ENCODE measurements around the gene SFSWAP. TPM values are rescaled to one million over a fixed set of nuclear protein-coding genes. Genes with fewer than 3 reads are reported as not detected.

SFSWAP gene
- total and polyA plus RNA-seq, 2 of the 8 experiments (the other 6 are each of a cell fraction or from before 2014, with no cell fraction given), result 36.5 to 49.5 TPM

- POLR2A ChIA-PET (ENCODE audit: partially characterized antibody), result interaction anchor here (0.9 to 1.1 kb wide), 2 partner anchors 16 to 80 kb away, joined by 3 read pairs; partner anchors contain the start of gene MMP17
- no peaks in the 10 kb centered on the region for H3K9me3 ChIP-seq (ENCODE audit: insufficient read depth in 2 of 2, low read depth in 1 of 2, low read length in 1 of 2)
- no peak overlapping the region for H4K5ac ChIP-seq (ENCODE audit: insufficient read length, low read depth, low read length)
- WGBS, 2 experiments (ENCODE audit: extremely low coverage in 1 of 2, insufficient coverage in 1 of 2, insufficient read length in 1 of 2, insufficient replicate concordance in 2 of 2, low coverage in 1 of 2, low lambda C conversion rate in 2 of 2, missing lambda C conversion rate in 1 of 2), result 92% methylated on average over 25 of the region's 25 CpGs; no CpG with 5 or more reads in 1 of the 2 experiments
- H3K79me2 ChIP-seq (ENCODE audit: control insufficient read depth in 1 of 2, insufficient read depth in 2 of 2, low read length in 2 of 2), result no peaks in the 10 kb centered on the region
- no peak overlapping the region for H2BK15ac ChIP-seq (ENCODE audit: low read length)
- no peaks in the 10 kb centered on the region for H3K27me3 ChIP-seq (replicated peaks in 1 of 4; ENCODE audit: control insufficient read depth in 3 of 4, extremely low read depth in 1 of 4, insufficient read depth in 3 of 4, low read length in 3 of 4)
- no peak overlapping the region for H2BK20ac ChIP-seq (ENCODE audit: low read length)
- peaks cover 2 to 47% (median 14%) of the 10 kb centered on the region in 4 experiments; a peak in 6 of 8 replicates for H3K36me3 ChIP-seq (ENCODE audit: control insufficient read depth in 2 of 4, insufficient read depth in 4 of 4, low read length in 3 of 4)
- no peak overlapping the region for H2BK120ac ChIP-seq (replicated peaks; ENCODE audit: low read depth, low read length)
- no peak overlapping the region for H4K91ac ChIP-seq (replicated peaks; ENCODE audit: insufficient read length, low read length)
- no peak overlapping the region for H3K14ac ChIP-seq (ENCODE audit: insufficient read length)
- H3K18ac ChIP-seq (ENCODE audit: extremely low read depth, low read length), result no peak overlapping the region
- no peak overlapping the region for H3K23ac ChIP-seq (ENCODE audit: insufficient read length)
- H3K4ac ChIP-seq (replicated peaks; ENCODE audit: insufficient read length, low read depth, low read length), result no peak overlapping the region
- no peak overlapping the region for H2BK5ac ChIP-seq (ENCODE audit: low read depth, low read length)
- no peaks in the 10 kb centered on the region for H3K4me1 ChIP-seq (replicated peaks in 1 of 4; ENCODE audit: control insufficient read depth in 3 of 4, insufficient read depth in 4 of 4, low read length in 3 of 4)
- H3K79me1 ChIP-seq (ENCODE audit: low read depth, low read length), result no peaks in the 10 kb centered on the region
- no peaks in the 10 kb centered on the region for H3K23me2 ChIP-seq (ENCODE audit: low read depth, low read length)
- H3K4me2 ChIP-seq (ENCODE audit: insufficient read depth in 1 of 2, low read depth in 2 of 2, low read length in 2 of 2), result no peak overlapping the region
- no peak overlapping the region for H2BK12ac ChIP-seq (ENCODE audit: low read depth, low read length)
- no peak for DNase-seq (ENCODE audit: low read depth in 1 of 2, low spot score in 2 of 2)
- H3K4me3 ChIP-seq (ENCODE audit: extremely low read depth in 1 of 4, insufficient read depth in 2 of 4, low read depth in 3 of 4, low read length in 4 of 4), result no peak overlapping the region
- no peak overlapping the region for H2AFZ ChIP-seq (ENCODE audit: low read length)
- peaks cover 0 to 7% of the 10 kb centered on the region in 2 experiments for H4K20me1 ChIP-seq (replicated peaks in 1 of 2; ENCODE audit: control insufficient read depth in 1 of 2, insufficient read depth in 2 of 2, low read length in 2 of 2)
- H2AK5ac ChIP-seq (ENCODE audit: low read depth, low read length), result no peak overlapping the region
- no peak overlapping the region for H3K27ac ChIP-seq (ENCODE audit: low read depth, low read length)
- CTCF ChIA-PET (ENCODE audit: partially characterized antibody), result interaction anchor here (1.0 to 2.1 kb wide), 5 partner anchors 9 to 177 kb away, joined by 3 to 5 read pairs (median 4); no protein-coding TSS in a partner anchor
- no peak overlapping the region for H4K8ac ChIP-seq (ENCODE audit: extremely low read depth, insufficient read depth, low read length)
- FAIRE-seq, result no peak
- no peak overlapping the region for H3K9ac ChIP-seq (replicated peaks in 1 of 4; ENCODE audit: extremely low read depth in 1 of 4, low read depth in 3 of 4, low read length in 3 of 4)
- H3K56ac ChIP-seq (replicated peaks; ENCODE audit: insufficient read length, low read depth, low read length), result no peak overlapping the region
- no peak for TF ChIP-seq RBBP5 (IDR thresholded peaks at IDR 0.05; ENCODE audit: borderline replicate concordance, low read depth, low read length)
- no peak for TF ChIP-seq MAX (IDR thresholded peaks at IDR 0.05)
- TF ChIP-seq GABPA (IDR thresholded peaks at IDR 0.05; ENCODE audit: borderline replicate concordance, insufficient read depth, low read length), result no peak
- TF ChIP-seq BCL11A (IDR thresholded peaks at IDR 0.05; ENCODE audit: low read depth in 2 of 2, low read length in 2 of 2), result no peak
- no peak for TF ChIP-seq FOSL1 (IDR thresholded peaks at IDR 0.05; ENCODE audit: insufficient read depth, low read depth, low read length)
- no peak for TF ChIP-seq MAFK (IDR thresholded peaks at IDR 0.05; ENCODE audit: low read depth, low read length)
- no peak for TF ChIP-seq YY1 (IDR thresholded peaks at IDR 0.05; ENCODE audit: low read depth, low read length)
- TF ChIP-seq CTBP2 (IDR thresholded peaks at IDR 0.05; ENCODE audit: borderline replicate concordance, insufficient read depth, insufficient read length, low read length), result no peak
- TF ChIP-seq USF2 (IDR thresholded peaks at IDR 0.05; ENCODE audit: low read length), result no peak
- TF ChIP-seq SIX5 (IDR thresholded peaks at IDR 0.05; ENCODE audit: low read depth, low read length), result no peak
- TF ChIP-seq ZNF274 (IDR thresholded peaks at IDR 0.05; ENCODE audit: borderline replicate concordance, extremely low read depth, low read length), result no peak
- TF ChIP-seq RNF2 (IDR thresholded peaks at IDR 0.05; ENCODE audit: borderline replicate concordance, low read depth, low read length, missing control alignments, poor library complexity, severe bottlenecking), result no peak
Measured at GRCh38 chr12:131844656-131845055, 133.8 kb downstream of the SFSWAP start.
